H1 (cell line): Measurements from ENCODE around the gene SCAND1. TPM values are rescaled to one million over a fixed set of nuclear protein-coding genes. Genes with fewer than 3 reads are reported as not detected.

Experiments
- CTCF ChIA-PET: fragments of 300-600 bp; sonication (Branson Sonifier 250); formaldehyde crosslinking; loops from one replicate; lab custom pipeline; 2021; ENCODE audit not compliant: partially characterized antibody; lab: Charles Lee
- POLR2A ChIA-PET: fragments of 300-600 bp; sonication (Branson Sonifier 250); formaldehyde crosslinking; loops from one replicate; lab custom pipeline; 2021; ENCODE audit warnings: inconsistent platforms; ENCODE audit not compliant: partially characterized antibody; lab: Charles Lee
- DNase-seq, 2 experiments: peaks; one replicate each; pipeline versions ENCODE4 v3.0.0 to v3.0.0-alpha.2; 2010 to 2022; ENCODE audit warnings: low spot score in 2 of 2, low read depth in 1 of 2, mixed read lengths in 1 of 2
- FAIRE-seq: peaks from 2 replicates; lab custom pipeline; 2011; peaks lifted over from hg19 to GRCh38; lab: Jason Lieb, UNC
- H2AFZ ChIP-seq: 2 replicates; pipeline ENCODE4 v1.8.1; 2012; ENCODE audit warnings: low read length, inconsistent platforms
- H2AK5ac ChIP-seq: 2 replicates; pipeline ENCODE4 v1.6.1; 2013; ENCODE audit warnings: low read depth, low read length
- H2BK120ac ChIP-seq: replicated peaks from 2 replicates; pipeline ENCODE3; 2013; ENCODE audit warnings: low read depth, low read length, inconsistent platforms
- H2BK12ac ChIP-seq: 2 replicates; pipeline ENCODE4 v1.6.1; 2013; ENCODE audit warnings: low read depth, low read length
- H2BK15ac ChIP-seq: 2 replicates; pipeline ENCODE4 v1.6.1; 2013; ENCODE audit warnings: low read length
- H2BK20ac ChIP-seq: 2 replicates; pipeline ENCODE4 v1.6.1; 2013; ENCODE audit warnings: low read length
- H2BK5ac ChIP-seq: 2 replicates; pipeline ENCODE4 v1.6.1; 2013; ENCODE audit warnings: low read depth, low read length
- H3K14ac ChIP-seq: 2 replicates; pipeline ENCODE4 v1.6.1; 2013; ENCODE audit warnings: inconsistent platforms; ENCODE audit not compliant: insufficient read length
- H3K18ac ChIP-seq: 2 replicates; pipeline ENCODE4 v1.6.1; 2013; ENCODE audit warnings: low read length; ENCODE audit errors: extremely low read depth
- H3K23ac ChIP-seq: 2 replicates; pipeline ENCODE4 v1.6.1; 2013; ENCODE audit warnings: inconsistent platforms; ENCODE audit not compliant: insufficient read length
- H3K23me2 ChIP-seq: 2 replicates; pipeline ENCODE4 v1.6.1; 2013; ENCODE audit warnings: low read depth, low read length
- H3K27ac ChIP-seq: 2 replicates; pipeline ENCODE4 v1.6.1; 2011; ENCODE audit warnings: low read depth, low read length, inconsistent platforms
- H3K27me3 ChIP-seq, 4 experiments: replicated peaks in 1 of 4; 1 replicate in 1 of 4; 2 replicates in 3 of 4; pipeline versions ENCODE4 v1.6.1 to v1.8.1; 2011 to 2013; ENCODE audit warnings: low read length in 3 of 4, mild to moderate bottlenecking in 3 of 4, inconsistent platforms in 2 of 4, mixed read lengths in 2 of 4, moderate library complexity in 1 of 4; ENCODE audit not compliant: control insufficient read depth in 3 of 4, insufficient read depth in 3 of 4; ENCODE audit errors: extremely low read depth in 1 of 4
- H3K36me3 ChIP-seq, 4 experiments: 2 replicates each; pipeline versions ENCODE4 v1.6.1 to v1.8.1; 2011 to 2013; ENCODE audit warnings: mild to moderate bottlenecking in 4 of 4, low read length in 3 of 4, moderate library complexity in 2 of 4, control low read depth in 1 of 4, inconsistent platforms in 1 of 4; ENCODE audit not compliant: insufficient read depth in 4 of 4, control insufficient read depth in 2 of 4
- H3K4ac ChIP-seq: replicated peaks from 2 replicates; pipeline ENCODE3; 2013; ENCODE audit warnings: low read length, low read depth, mixed read lengths, inconsistent platforms; ENCODE audit not compliant: insufficient read length
- H3K4me1 ChIP-seq, 4 experiments: replicated peaks in 1 of 4; 1 replicate in 1 of 4; 2 replicates in 3 of 4; pipeline versions ENCODE4 v1.6.1 to v1.8.1; 2011 to 2013; ENCODE audit warnings: low read length in 3 of 4, inconsistent platforms in 2 of 4, mixed read lengths in 1 of 4; ENCODE audit not compliant: insufficient read depth in 4 of 4, control insufficient read depth in 3 of 4
- H3K4me2 ChIP-seq, 2 experiments: 2 replicates each; pipeline versions ENCODE4 v1.6.1 to v1.8.1; 2011 to 2013; ENCODE audit warnings: low read depth in 2 of 2, low read length in 2 of 2, control low read depth in 1 of 2, inconsistent platforms in 1 of 2, mild to moderate bottlenecking in 1 of 2; ENCODE audit not compliant: insufficient read depth in 1 of 2
- H3K4me3 ChIP-seq, 4 experiments: fragments of 200-600, 300-600 bp in 1 of 4; sonication (generic), shearing (Covaris generic), sonication (Bioruptor Twin) in 1 of 4; 2 replicates each; pipeline versions ENCODE4 v1.5.1 to v1.8.1; 2011 to 2016; ENCODE audit warnings: low read length in 4 of 4, low read depth in 3 of 4, control low read depth in 2 of 4, inconsistent platforms in 2 of 4, mild to moderate bottlenecking in 2 of 4, mixed read lengths in 1 of 4, moderate library complexity in 1 of 4; ENCODE audit not compliant: insufficient read depth in 2 of 4; ENCODE audit errors: extremely low read depth in 1 of 4
- H3K56ac ChIP-seq: replicated peaks from 2 replicates; pipeline ENCODE3; 2013; ENCODE audit warnings: low read depth, mild to moderate bottlenecking, mixed read lengths, low read length, inconsistent platforms; ENCODE audit not compliant: insufficient read length
- H3K79me1 ChIP-seq: 2 replicates; pipeline ENCODE4 v1.6.1; 2013; ENCODE audit warnings: low read depth, low read length, control low read depth
- H3K79me2 ChIP-seq, 2 experiments: 2 replicates each; pipeline versions ENCODE4 v1.6.1 to v1.8.1; 2012 to 2013; ENCODE audit warnings: low read length in 2 of 2, mild to moderate bottlenecking in 2 of 2, inconsistent platforms in 1 of 2; ENCODE audit not compliant: insufficient read depth in 2 of 2, control insufficient read depth in 1 of 2
- H3K9ac ChIP-seq, 4 experiments: replicated peaks in 1 of 4; 1 replicate in 1 of 4; 2 replicates in 3 of 4; pipeline versions ENCODE4 v1.6.1 to v1.8.1; 2011 to 2013; ENCODE audit warnings: low read depth in 3 of 4, low read length in 3 of 4, control low read depth in 2 of 4, mild to moderate bottlenecking in 2 of 4, moderate library complexity in 2 of 4, inconsistent platforms in 1 of 4; ENCODE audit errors: extremely low read depth in 1 of 4
- H3K9me3 ChIP-seq, 2 experiments: 2 replicates each; pipeline versions ENCODE4 v1.6.1 to v1.8.1; 2012 to 2013; ENCODE audit warnings: mild to moderate bottlenecking in 2 of 2, moderate library complexity in 2 of 2, control low read depth in 1 of 2, inconsistent platforms in 1 of 2, low read depth in 1 of 2, low read length in 1 of 2, mixed read lengths in 1 of 2; ENCODE audit not compliant: insufficient read depth in 2 of 2
- H4K20me1 ChIP-seq, 2 experiments: replicated peaks in 1 of 2; 2 replicates each; pipeline versions ENCODE3 to v1.8.1; 2011 to 2013; ENCODE audit warnings: inconsistent platforms in 2 of 2, low read length in 2 of 2, mild to moderate bottlenecking in 1 of 2; ENCODE audit not compliant: insufficient read depth in 2 of 2, control insufficient read depth in 1 of 2
- H4K5ac ChIP-seq: 2 replicates; pipeline ENCODE4 v1.6.1; 2013; ENCODE audit warnings: low read length, low read depth, mixed read lengths, inconsistent platforms; ENCODE audit not compliant: insufficient read length
- H4K8ac ChIP-seq: 2 replicates; pipeline ENCODE4 v1.8.0; 2013; ENCODE audit warnings: mild to moderate bottlenecking, moderate library complexity, low read length, inconsistent platforms; ENCODE audit not compliant: insufficient read depth; ENCODE audit errors: extremely low read depth
- H4K91ac ChIP-seq: replicated peaks from 2 replicates; pipeline ENCODE3; 2013; ENCODE audit warnings: low read length, mixed read lengths, inconsistent platforms; ENCODE audit not compliant: insufficient read length
- BACH1 ChIP-seq: IDR thresholded peaks from 2 replicates; pipeline ENCODE4 v1.6.1; 2012; ENCODE audit warnings: low read length, improper control_type of control experiment
- CBX5 ChIP-seq: fragments of 300-800, 300-1000 bp; sonication (generic); IDR thresholded peaks from 2 replicates; pipeline ENCODE4 v1.7.1; 2016; ENCODE audit warnings: antibody characterized with exemption, low read length, low read depth
- EGR1 ChIP-seq: IDR thresholded peaks from 2 replicates; pipeline ENCODE4 v1.6.1; 2011; ENCODE audit warnings: low read depth, low read length, borderline replicate concordance
- GABPA ChIP-seq: IDR thresholded peaks from 2 replicates; pipeline ENCODE4 v1.6.1; 2011; ENCODE audit warnings: mild to moderate bottlenecking, low read length, moderate library complexity, borderline replicate concordance; ENCODE audit not compliant: insufficient read depth
- POLR2AphosphoS5 ChIP-seq: IDR thresholded peaks from 2 replicates; pipeline ENCODE4 v1.6.1; 2011; ENCODE audit warnings: low read depth, low read length
- SAP30 ChIP-seq: fragments of 300-600 bp; sonication (generic); IDR thresholded peaks from 2 replicates; pipeline ENCODE4 v1.7.1; 2012; ENCODE audit warnings: low read length, moderate library complexity, mild to moderate bottlenecking, inconsistent platforms; ENCODE audit not compliant: insufficient read depth, insufficient replicate concordance
- SIRT6 ChIP-seq: IDR thresholded peaks from one replicate; pipeline ENCODE4 v1.7.1; 2012; ENCODE audit warnings: low read length, inconsistent platforms
- TEAD4 ChIP-seq: IDR thresholded peaks from 2 replicates; pipeline ENCODE4 v1.6.1; 2012; ENCODE audit warnings: low read depth, low read length, inconsistent platforms, mixed read lengths
- WGBS, 2 experiments: shearing (Covaris generic) in 1 of 2; methylation state at CpG; one replicate each; pipeline versions ENCODE4 v1.1.6 to v1.1.7; 2013 to 2015; ENCODE audit warnings: low lambda C conversion rate in 2 of 2, mixed read lengths in 2 of 2, inconsistent platforms in 1 of 2, low coverage in 1 of 2, missing lambda C conversion rate in 1 of 2; ENCODE audit not compliant: insufficient replicate concordance in 2 of 2, insufficient coverage in 1 of 2, insufficient read length in 1 of 2; ENCODE audit errors: extremely low coverage in 1 of 2, missing lambda C conversion rate in 1 of 2; 5-methylcytosine and 5-hydroxymethylcytosine counted together
- polyA plus RNA-seq, 7 experiments: library from polyadenylated mRNA; depleted of rRNA in 3 of 7; stranded (reverse) in 5 of 7; unstranded in 2 of 7; fragments of >200 nt in 5 of 7; fragments of 200-250 nt in 2 of 7; gene quantifications; 1 replicate in 5 of 7; 2 replicates in 1 of 7; 4 replicates in 1 of 7; pipeline versions ENCODE4 v1.2.1 to v1.2.3, GENCODE V29; 2011 to 2013; ENCODE audit warnings: missing spikeins in 2 of 7, mixed read lengths in 2 of 7
- total RNA-seq: library from RNA; stranded (reverse); fragmentation: NEBNext Ultra II Directional; extraction: Animal tissue kit (Norgen Biotek cat#: 25700); gene quantifications from 2 replicates; pipeline ENCODE4 v1.2.1, GENCODE V29; 2021

The SCAND1 gene
- total and polyA plus RNA-seq, 2 of the 8 experiments (the other 6 are each of a cell fraction or from before 2014, with no cell fraction given), result 73.1 to 83.7 TPM

GRCh38 chr20:35903843-35904242 lies 50.5 kb downstream of the SCAND1 start:
- no peak overlapping the region for H3K18ac ChIP-seq
- H2AFZ ChIP-seq, result no peak overlapping the region
- peaks cover 0 to 4% of the 10 kb centered on the region in 2 experiments for H4K20me1 ChIP-seq
- H2BK5ac ChIP-seq, result no peak overlapping the region
- no peaks in the 10 kb centered on the region; a peak in 1 of 4 replicates for H3K79me2 ChIP-seq
- no peak overlapping the region for H3K9ac ChIP-seq
- H3K4me3 ChIP-seq, result no peak overlapping the region
- H3K14ac ChIP-seq, result no peak overlapping the region
- WGBS, 2 experiments, result 87% methylated on average over 3 of the region's 3 CpGs; no CpG with 5 or more reads in 1 of the 2 experiments
- no peak overlapping the region for H4K91ac ChIP-seq
- no peak overlapping the region for H2BK20ac ChIP-seq
- H4K5ac ChIP-seq, result no peak overlapping the region
- CTCF ChIA-PET, result no interaction called here
- H3K36me3 ChIP-seq, result peaks cover 3 to 12% (median 6%) of the 10 kb centered on the region in 4 experiments; a peak in 5 of 8 replicates
- H3K56ac ChIP-seq, result no peak overlapping the region
- FAIRE-seq (no peak), DNase-seq (no peak)
- H4K8ac ChIP-seq, result no peak overlapping the region
- POLR2A ChIA-PET, result no interaction called here
- H2BK120ac ChIP-seq, result no peak overlapping the region
- no peaks in the 10 kb centered on the region for H3K9me3 ChIP-seq
- peaks cover 0 to 14% (median 6%) of the 10 kb centered on the region in 4 experiments; a peak in 3 of 7 replicates for H3K4me1 ChIP-seq
- H2BK12ac ChIP-seq, result no peak overlapping the region
- H3K4me2 ChIP-seq, result no peak overlapping the region
- H2BK15ac ChIP-seq, result no peak overlapping the region
- H3K23me2 ChIP-seq, result no peaks in the 10 kb centered on the region
- peaks cover 4% of the 10 kb centered on the region; the same call in 1 of the 2 replicates for H3K79me1 ChIP-seq
- no peak overlapping the region for H2AK5ac ChIP-seq
- no peak overlapping the region for H3K23ac ChIP-seq
- no peak for TF ChIP-seq SIRT6
- TF ChIP-seq TEAD4, result no peak
- TF ChIP-seq EGR1, result no peak
- no peak for TF ChIP-seq BACH1
- TF ChIP-seq SAP30, result no peak
- no peak for TF ChIP-seq GABPA
- TF ChIP-seq CBX5, result no peak
- TF ChIP-seq POLR2AphosphoS5, result no peak
- H3K4ac ChIP-seq, result no peak overlapping the region
- H3K27ac ChIP-seq, result no peak overlapping the region
- H3K27me3 ChIP-seq, result no peaks in the 10 kb centered on the region
